ENCODE measurements around the gene CARD19.

CARD19 gene

DNA sequence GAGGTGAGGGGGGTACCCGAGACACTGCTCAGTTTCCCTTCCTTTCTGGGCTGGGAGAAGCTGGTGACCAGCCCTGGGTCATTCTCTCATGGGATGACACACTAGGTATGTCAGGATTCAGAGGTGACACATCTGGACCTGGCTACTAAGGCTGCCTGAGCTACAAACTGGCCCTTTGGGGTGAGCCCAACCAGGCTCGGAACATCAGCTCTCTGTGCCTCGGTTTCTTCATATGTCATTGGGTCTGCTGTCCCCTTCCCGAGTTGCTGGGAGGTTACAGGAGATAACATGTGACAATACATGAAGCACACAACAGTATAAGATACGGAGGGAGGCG is 11.8 kb downstream of the CARD19 start:
- Histone ChIP-seq H3K9ac (no peak overlapping the region), H3K36me3 (ENCODE audit: control insufficient read depth, insufficient read depth, low read length) (no peaks in the 10 kb centered on the region), H3K4me2 (ENCODE audit: low read length) (no peak overlapping the region), H2AFZ (no peak overlapping the region), H3K9me3 (ENCODE audit: control insufficient read depth, low read length) (no peaks in the 10 kb centered on the region), H3K27ac (no peak overlapping the region), H3K79me2 (peaks cover 3% of the 10 kb centered on the region), H3K4me3 (ENCODE audit: low read depth, low read length) (no peak overlapping the region), H3K4me1 (no peaks in the 10 kb centered on the region), H3K27me3 (ENCODE audit: control insufficient read depth, insufficient read depth, low read length) (no peaks in the 10 kb centered on the region)
- TF ChIP-seq, protein P1, sequence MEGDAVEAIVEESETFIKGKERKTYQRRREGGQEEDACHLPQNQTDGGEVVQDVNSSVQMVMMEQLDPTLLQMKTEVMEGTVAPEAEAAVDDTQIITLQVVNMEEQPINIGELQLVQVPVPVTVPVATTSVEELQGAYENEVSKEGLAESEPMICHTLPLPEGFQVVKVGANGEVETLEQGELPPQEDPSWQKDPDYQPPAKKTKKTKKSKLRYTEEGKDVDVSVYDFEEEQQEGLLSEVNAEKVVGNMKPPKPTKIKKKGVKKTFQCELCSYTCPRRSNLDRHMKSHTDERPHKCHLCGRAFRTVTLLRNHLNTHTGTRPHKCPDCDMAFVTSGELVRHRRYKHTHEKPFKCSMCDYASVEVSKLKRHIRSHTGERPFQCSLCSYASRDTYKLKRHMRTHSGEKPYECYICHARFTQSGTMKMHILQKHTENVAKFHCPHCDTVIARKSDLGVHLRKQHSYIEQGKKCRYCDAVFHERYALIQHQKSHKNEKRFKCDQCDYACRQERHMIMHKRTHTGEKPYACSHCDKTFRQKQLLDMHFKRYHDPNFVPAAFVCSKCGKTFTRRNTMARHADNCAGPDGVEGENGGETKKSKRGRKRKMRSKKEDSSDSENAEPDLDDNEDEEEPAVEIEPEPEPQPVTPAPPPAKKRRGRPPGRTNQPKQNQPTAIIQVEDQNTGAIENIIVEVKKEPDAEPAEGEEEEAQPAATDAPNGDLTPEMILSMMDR (IDR thresholded peaks at IDR 0.05): no peak

DNA sequence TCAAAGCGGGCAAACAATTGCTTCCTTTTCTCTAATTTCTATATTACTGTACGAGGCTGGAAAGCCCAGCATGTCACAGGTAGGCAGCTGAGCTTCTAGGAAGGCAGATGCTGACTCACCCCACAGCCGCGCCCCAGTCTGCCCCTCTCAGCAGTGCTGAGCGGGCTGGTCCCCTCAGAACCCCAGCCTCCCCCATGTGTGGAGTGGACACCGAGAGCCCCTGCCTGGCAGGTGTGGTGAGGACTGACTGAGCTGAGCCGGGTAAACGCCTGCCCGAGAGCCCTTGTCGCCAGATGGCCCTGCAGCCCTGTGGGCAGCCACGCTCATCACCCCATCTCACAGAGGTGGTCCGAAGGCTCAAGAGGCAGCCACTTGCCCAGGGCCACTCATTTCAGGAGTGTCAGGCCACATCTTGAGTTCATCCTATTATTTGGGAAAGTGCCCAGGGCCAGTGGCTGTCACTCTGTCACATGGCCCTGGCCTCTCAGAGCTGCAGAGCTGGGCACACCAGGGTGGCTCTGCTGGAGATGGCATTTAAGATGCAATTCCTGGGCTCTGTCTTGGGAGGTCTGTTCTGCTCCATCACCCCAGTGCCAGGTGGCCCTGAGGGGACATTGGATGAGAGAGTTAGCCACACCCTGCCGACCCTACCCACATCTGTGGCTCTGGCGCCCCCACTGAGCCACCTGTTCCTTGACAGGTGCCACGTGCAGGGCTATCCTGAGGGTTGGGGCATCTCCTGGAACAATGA is 12.4 kb downstream of the CARD19 start:
- no peaks in the 10 kb centered on the region for H3K36me3 ChIP-seq (ENCODE audit: control insufficient read depth, insufficient read depth, low read length)
- H3K79me2 ChIP-seq: peaks cover 3% of the 10 kb centered on the region
- H2AFZ ChIP-seq: no peak overlapping the region
- TF ChIP-seq, protein P1 (IDR thresholded peaks at IDR 0.05): no peak
- H3K4me3 ChIP-seq (ENCODE audit: low read depth, low read length): no peak overlapping the region
- H3K9ac ChIP-seq: no peak overlapping the region
- no peak overlapping the region for H3K4me2 ChIP-seq (ENCODE audit: low read length)
- no peaks in the 10 kb centered on the region for H3K27me3 ChIP-seq (ENCODE audit: control insufficient read depth, insufficient read depth, low read length)
- no peak overlapping the region for H3K27ac ChIP-seq
- no peaks in the 10 kb centered on the region for H3K4me1 ChIP-seq
- H3K9me3 ChIP-seq (ENCODE audit: control insufficient read depth, low read length): no peaks in the 10 kb centered on the region

DNA sequence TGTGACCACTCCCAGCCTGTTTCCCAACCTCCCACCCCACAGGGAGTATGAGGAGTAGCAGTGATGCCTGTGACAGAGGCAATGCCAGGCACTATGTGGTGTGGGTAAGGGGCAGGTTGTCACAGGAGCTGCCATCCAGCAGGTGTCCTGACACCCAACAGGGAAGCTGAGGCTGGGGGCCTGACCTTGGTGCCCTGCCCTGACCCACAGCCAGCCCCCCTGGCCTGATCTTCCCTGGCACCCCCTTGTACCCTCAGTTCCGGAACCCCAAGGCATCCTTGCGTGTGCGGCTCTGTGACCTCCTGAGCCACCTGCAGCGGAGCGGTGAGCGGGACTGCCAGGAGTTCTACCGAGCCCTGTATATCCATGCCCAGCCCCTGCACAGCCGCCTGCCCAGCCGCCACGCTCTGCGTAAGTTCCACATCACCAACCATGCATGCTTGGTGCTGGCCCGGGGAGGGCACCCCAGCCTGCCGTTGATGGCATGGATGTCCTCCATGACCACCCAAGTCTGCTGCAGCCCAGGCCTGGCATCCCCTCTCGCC is 14.4 kb downstream of the CARD19 start:
- Histone ChIP-seq H3K27ac (no peak overlapping the region), H3K27me3 (ENCODE audit: control insufficient read depth, insufficient read depth, low read length) (no peaks in the 10 kb centered on the region), H3K79me2 (peaks cover under 1% of the 10 kb centered on the region), H3K4me3 (ENCODE audit: low read depth, low read length) (no peak overlapping the region), H3K9ac (no peak overlapping the region), H3K9me3 (ENCODE audit: control insufficient read depth, low read length) (no peaks in the 10 kb centered on the region), H3K4me2 (ENCODE audit: low read length) (no peak overlapping the region), H3K4me1 (peaks cover 3% of the 10 kb centered on the region), H2AFZ (no peak overlapping the region), H3K36me3 (ENCODE audit: control insufficient read depth, insufficient read depth, low read length) (no peaks in the 10 kb centered on the region)
- TF ChIP-seq, protein P1 (IDR thresholded peaks at IDR 0.05): no peak

DNA sequence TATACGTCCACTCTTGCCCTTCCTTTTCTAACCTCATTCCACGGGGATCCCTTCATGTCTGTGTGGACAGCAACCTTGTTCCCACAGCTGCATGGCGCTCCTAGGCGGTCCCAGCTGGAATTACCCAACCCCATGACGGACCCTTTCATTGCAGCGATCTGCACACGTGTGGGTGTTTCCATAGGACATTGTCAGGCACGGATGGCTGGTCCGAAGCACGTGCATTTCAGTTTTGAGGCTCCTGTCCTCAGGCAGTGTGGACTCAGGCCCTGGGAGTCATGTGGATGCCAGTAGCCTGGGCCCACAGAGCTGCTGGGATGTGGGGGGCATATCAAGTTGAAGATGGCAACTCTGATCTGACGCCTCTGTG is 15.0 kb downstream of the CARD19 start:
- no peak overlapping the region for H3K27ac ChIP-seq
- TF ChIP-seq, protein P1 (IDR thresholded peaks at IDR 0.05): no peak
- no peaks in the 10 kb centered on the region for H3K79me2 ChIP-seq
- no peaks in the 10 kb centered on the region for H3K36me3 ChIP-seq (ENCODE audit: control insufficient read depth, insufficient read depth, low read length)
- no peak overlapping the region for H3K9ac ChIP-seq
- no peaks in the 10 kb centered on the region for H3K27me3 ChIP-seq (ENCODE audit: control insufficient read depth, insufficient read depth, low read length)
- no peak overlapping the region for H3K4me3 ChIP-seq (ENCODE audit: low read depth, low read length)
- H3K4me2 ChIP-seq (ENCODE audit: low read length): no peak overlapping the region
- H3K4me1 ChIP-seq: peaks cover 3% of the 10 kb centered on the region
- no peaks in the 10 kb centered on the region for H3K9me3 ChIP-seq (ENCODE audit: control insufficient read depth, low read length)
- H2AFZ ChIP-seq: no peak overlapping the region

Data from parathyroid adenoma (tissue), 2 donors.